ENCODE results near the gene SYNJ2. TPM values are rescaled to one million over a fixed set of nuclear protein-coding genes. Genes with fewer than 3 reads are reported as not detected.
A peak's percentile ranks its signal among the peaks of the same experiment; 100 is the strongest.

SYNJ2 gene
- total and polyA plus RNA-seq, 5 donors from 2014 or later, result 6.4 to 46.3 (median 10.3) TPM

GRCh38 chr6:157978021-157978783, 3.5 kb upstream of the SYNJ2 start:
- Mint-ChIP-seq H3K36me3 (no peaks in the 10 kb centered on the region), H3K4me3 (peak overlapping the region in 1 of 4 donors; percentile 29), H3K4me1 (peaks cover 5 to 23% (median 13%) of the 10 kb centered on the region in 4 donors), H3K27ac (peak overlapping the region in 2 of 3 donors; percentile 67 to 71), H3K27me3 (peaks cover 4% of the 10 kb centered on the region), H3K9me3 (peaks cover 0 to 2% (median 0%) of the 10 kb centered on the region in 7 donors)
- Histone ChIP-seq H3K9me3 (ENCODE audit: control insufficient read depth in 2 of 2, low read length in 2 of 2) (no peaks in the 10 kb centered on the region), H3K4me1 (ENCODE audit: control insufficient read depth, insufficient read depth, low read length, poor library complexity, severe bottlenecking) (peaks cover 19% of the 10 kb centered on the region), H3K27ac (ENCODE audit: insufficient read depth, low read length, poor library complexity, severe bottlenecking) (no peak overlapping the region), H3K4me3 (ENCODE audit: low read depth, low read length) (no peak overlapping the region), H3K27me3 (ENCODE audit: control insufficient read depth, insufficient read depth, low read length) (no peaks in the 10 kb centered on the region), H3K36me3 (ENCODE audit: control insufficient read depth, insufficient read depth, low read length) (no peaks in the 10 kb centered on the region)
- no peak for ATAC-seq (ENCODE audit: low read depth in 2 of 2)
- no peak for DNase-seq

- Mint-ChIP-seq H3K27ac (peak overlapping the region; percentile 40 to 91 (median 82)), H3K9me3 (no peaks in the 10 kb centered on the region), H3K4me3 (peak overlapping the region; percentile 85 to 95 (median 91)), H3K36me3 (no peaks in the 10 kb centered on the region), H3K27me3 (no peaks in the 10 kb centered on the region), H3K4me1 (peaks cover 10 to 45% (median 25%) of the 10 kb centered on the region in 4 donors)
- Histone ChIP-seq H3K4me1 (ENCODE audit: control insufficient read depth, insufficient read depth, low read length, poor library complexity, severe bottlenecking) (peaks cover 37% of the 10 kb centered on the region), H3K4me3 (ENCODE audit: low read depth, low read length) (peak overlapping the region; percentile 11), H3K27ac (ENCODE audit: insufficient read depth, low read length, poor library complexity, severe bottlenecking) (peak overlapping the region; percentile 47), H3K27me3 (ENCODE audit: control insufficient read depth, insufficient read depth, low read length) (no peaks in the 10 kb centered on the region), H3K36me3 (ENCODE audit: control insufficient read depth, insufficient read depth, low read length) (no peaks in the 10 kb centered on the region), H3K9me3 (ENCODE audit: control insufficient read depth in 2 of 2, low read length in 2 of 2) (no peaks in the 10 kb centered on the region)
- ATAC-seq (ENCODE audit: low read depth in 2 of 2) (no peak), DNase-seq (no peak)
Observed at GRCh38 chr6:157980288-157981131, 1.2 kb upstream of the SYNJ2 start.

- Histone ChIP-seq H3K4me1 (ENCODE audit: control insufficient read depth, insufficient read depth, low read length, poor library complexity, severe bottlenecking) (peaks cover 43% of the 10 kb centered on the region), H3K27me3 (ENCODE audit: control insufficient read depth, insufficient read depth, low read length) (no peaks in the 10 kb centered on the region), H3K36me3 (ENCODE audit: control insufficient read depth, insufficient read depth, low read length) (no peaks in the 10 kb centered on the region), H3K4me3 (ENCODE audit: low read depth, low read length) (peak overlapping the region; percentile 11), H3K27ac (ENCODE audit: insufficient read depth, low read length, poor library complexity, severe bottlenecking) (peak overlapping the region; percentile 47), H3K9me3 (ENCODE audit: control insufficient read depth in 2 of 2, low read length in 2 of 2) (no peaks in the 10 kb centered on the region)
- Mint-ChIP-seq H3K4me3 (peak overlapping the region; percentile 85 to 95 (median 91)), H3K4me1 (peaks cover 10 to 46% (median 25%) of the 10 kb centered on the region in 4 donors), H3K27me3 (no peaks in the 10 kb centered on the region), H3K27ac (peak overlapping the region; percentile 40 to 91 (median 82)), H3K36me3 (no peaks in the 10 kb centered on the region), H3K9me3 (no peaks in the 10 kb centered on the region)
- ATAC-seq (ENCODE audit: low read depth in 2 of 2) (no peak), DNase-seq (no peak)
Observed at GRCh38 chr6:157981132-157981394, 600 bp upstream of the SYNJ2 start.

- ATAC-seq (ENCODE audit: low read depth in 2 of 2), result no peak
- H3K4me1 Mint-ChIP-seq, result peaks cover 10 to 46% (median 25%) of the 10 kb centered on the region in 4 donors
Observed at GRCh38 chr6:157982102-157982562, 469 bp downstream of the SYNJ2 start.

GRCh38 chr6:157982563-157983405, 1.1 kb downstream of the SYNJ2 start:
- peak in 1 of 3 donors; percentile 42 for DNase-seq

More at GRCh38 chr6:157982102-157982562, 469 bp downstream of the SYNJ2 start:
- Histone ChIP-seq H3K4me3 (ENCODE audit: low read depth, low read length) (peak overlapping the region; percentile 92), H3K27ac (ENCODE audit: insufficient read depth, low read length, poor library complexity, severe bottlenecking) (peak overlapping the region; percentile 65), H3K36me3 (ENCODE audit: control insufficient read depth, insufficient read depth, low read length) (no peaks in the 10 kb centered on the region), H3K9me3 (ENCODE audit: control insufficient read depth in 2 of 2, low read length in 2 of 2) (no peaks in the 10 kb centered on the region), H3K27me3 (ENCODE audit: control insufficient read depth, insufficient read depth, low read length) (no peaks in the 10 kb centered on the region), H3K4me1 (ENCODE audit: control insufficient read depth, insufficient read depth, low read length, poor library complexity, severe bottlenecking) (peaks cover 43% of the 10 kb centered on the region)
- peak overlapping the region; percentile 92 to 99 (median 95) for H3K4me3 Mint-ChIP-seq
- peak overlapping the region; percentile 43 to 78 (median 62) for H3K27ac Mint-ChIP-seq
- no peaks in the 10 kb centered on the region for H3K9me3 Mint-ChIP-seq
- H3K27me3 Mint-ChIP-seq, result no peaks in the 10 kb centered on the region
- no peaks in the 10 kb centered on the region for H3K36me3 Mint-ChIP-seq
- peak in 2 of 3 donors; percentile 16 to 45 for DNase-seq

GRCh38 chr6:157983406-157984119, 1.9 kb downstream of the SYNJ2 start:
- Histone ChIP-seq H3K4me1 (ENCODE audit: control insufficient read depth, insufficient read depth, low read length, poor library complexity, severe bottlenecking) (peaks cover 43% of the 10 kb centered on the region), H3K27me3 (ENCODE audit: control insufficient read depth, insufficient read depth, low read length) (no peaks in the 10 kb centered on the region), H3K27ac (ENCODE audit: insufficient read depth, low read length, poor library complexity, severe bottlenecking) (no peak overlapping the region), H3K36me3 (ENCODE audit: control insufficient read depth, insufficient read depth, low read length) (no peaks in the 10 kb centered on the region), H3K9me3 (ENCODE audit: control insufficient read depth in 2 of 2, low read length in 2 of 2) (no peaks in the 10 kb centered on the region), H3K4me3 (ENCODE audit: low read depth, low read length) (peak overlapping the region; percentile 92)
- peak overlapping the region; percentile 92 to 99 (median 95) for H3K4me3 Mint-ChIP-seq
- ATAC-seq (ENCODE audit: low read depth in 2 of 2), result no peak
- peak in 1 of 3 donors; percentile 24 for DNase-seq
- peaks cover 10 to 51% (median 25%) of the 10 kb centered on the region in 4 donors for H3K4me1 Mint-ChIP-seq
- H3K27me3 Mint-ChIP-seq, result no peaks in the 10 kb centered on the region
- H3K27ac Mint-ChIP-seq, result peak overlapping the region in 2 of 3 donors; percentile 62 to 78
- no peaks in the 10 kb centered on the region for H3K9me3 Mint-ChIP-seq
- H3K36me3 Mint-ChIP-seq, result no peaks in the 10 kb centered on the region

More at GRCh38 chr6:157982563-157983405, 1.1 kb downstream of the SYNJ2 start:
- Mint-ChIP-seq H3K9me3 (no peaks in the 10 kb centered on the region), H3K27me3 (no peaks in the 10 kb centered on the region), H3K4me1 (peaks cover 10 to 46% (median 25%) of the 10 kb centered on the region in 4 donors), H3K27ac (peak overlapping the region; percentile 43 to 78 (median 62)), H3K4me3 (peak overlapping the region; percentile 92 to 99 (median 95)), H3K36me3 (no peaks in the 10 kb centered on the region)
- ATAC-seq (ENCODE audit: low read depth in 2 of 2), result no peak
- Histone ChIP-seq H3K4me3 (ENCODE audit: low read depth, low read length) (peak overlapping the region; percentile 92), H3K9me3 (ENCODE audit: control insufficient read depth in 2 of 2, low read length in 2 of 2) (no peaks in the 10 kb centered on the region), H3K36me3 (ENCODE audit: control insufficient read depth, insufficient read depth, low read length) (no peaks in the 10 kb centered on the region), H3K27me3 (ENCODE audit: control insufficient read depth, insufficient read depth, low read length) (no peaks in the 10 kb centered on the region), H3K4me1 (ENCODE audit: control insufficient read depth, insufficient read depth, low read length, poor library complexity, severe bottlenecking) (peaks cover 43% of the 10 kb centered on the region), H3K27ac (ENCODE audit: insufficient read depth, low read length, poor library complexity, severe bottlenecking) (peak overlapping the region; percentile 65)

Measured in CD4-positive, CD25-positive, alpha-beta regulatory T cell (primary cell).